Measurements from ENCODE around the gene CSF2RB.

GRCh38 chr22:36946421-36947158 is 33.2 kb downstream of the CSF2RB start:
- TF ChIP-seq TEAD4 (CRISPR knock-in tag; IDR thresholded peaks at IDR 0.05) (no peak), IRF1 (CRISPR knock-in tag; IDR thresholded peaks at IDR 0.05) (no peak)
